NCI-H510A (cell line): ENCODE results near the gene IFITM1.
"Not testable (repeated sequence)": the region's sequence is repeated elsewhere in the genome, so short reads cannot be mapped to it uniquely, and the experiment has no call there.

ENCODE experiments used
- DNase-seq: peaks from one replicate; lab custom pipeline; 2025; lab: John Stamatoyannopoulos, UW

The IFITM1 gene

DNA sequence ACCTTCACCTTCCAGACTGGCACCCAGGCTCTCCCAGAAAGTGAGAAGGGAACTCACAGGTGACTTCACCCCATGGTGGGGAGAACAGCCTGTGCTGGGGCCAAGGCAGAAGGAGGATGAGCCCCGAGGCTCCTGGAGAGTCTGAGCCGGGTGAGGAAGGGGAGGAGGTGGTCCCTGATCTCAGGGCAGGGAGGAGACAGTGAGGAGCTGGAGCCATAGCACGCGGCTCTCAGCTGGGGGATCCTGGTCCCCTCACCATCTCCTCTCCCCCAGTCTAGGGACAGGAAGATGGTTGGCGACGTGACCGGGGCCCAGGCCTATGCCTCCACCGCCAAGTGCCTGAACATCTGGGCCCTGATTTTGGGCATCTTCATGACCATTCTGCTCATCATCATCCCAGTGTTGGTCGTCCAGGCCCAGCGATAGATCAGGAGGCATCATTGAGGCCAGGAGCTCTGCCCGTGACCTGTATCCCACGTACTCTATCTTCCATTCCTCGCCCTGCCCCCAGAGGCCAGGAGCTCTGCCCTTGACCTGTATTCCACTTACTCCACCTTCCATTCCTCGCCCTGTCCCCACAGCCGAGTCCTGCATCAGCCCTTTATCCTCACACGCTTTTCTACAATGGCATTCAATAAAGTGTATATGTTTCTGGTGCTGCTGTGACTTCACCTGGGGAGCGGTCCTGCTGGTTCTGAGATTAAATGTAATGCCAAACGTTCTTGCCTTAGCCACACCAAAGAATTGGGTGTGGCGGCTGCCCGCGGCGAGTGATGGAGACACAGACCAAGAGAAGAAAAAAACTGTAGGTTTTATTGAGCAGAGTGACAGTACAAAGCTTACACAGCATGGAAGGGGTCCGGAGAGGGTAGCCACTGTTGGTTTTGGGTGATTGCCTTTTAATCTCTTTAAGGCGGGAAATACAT is 4.8 kb upstream of the IFITM1 start:
- not testable (repeated sequence) for DNase-seq

DNA sequence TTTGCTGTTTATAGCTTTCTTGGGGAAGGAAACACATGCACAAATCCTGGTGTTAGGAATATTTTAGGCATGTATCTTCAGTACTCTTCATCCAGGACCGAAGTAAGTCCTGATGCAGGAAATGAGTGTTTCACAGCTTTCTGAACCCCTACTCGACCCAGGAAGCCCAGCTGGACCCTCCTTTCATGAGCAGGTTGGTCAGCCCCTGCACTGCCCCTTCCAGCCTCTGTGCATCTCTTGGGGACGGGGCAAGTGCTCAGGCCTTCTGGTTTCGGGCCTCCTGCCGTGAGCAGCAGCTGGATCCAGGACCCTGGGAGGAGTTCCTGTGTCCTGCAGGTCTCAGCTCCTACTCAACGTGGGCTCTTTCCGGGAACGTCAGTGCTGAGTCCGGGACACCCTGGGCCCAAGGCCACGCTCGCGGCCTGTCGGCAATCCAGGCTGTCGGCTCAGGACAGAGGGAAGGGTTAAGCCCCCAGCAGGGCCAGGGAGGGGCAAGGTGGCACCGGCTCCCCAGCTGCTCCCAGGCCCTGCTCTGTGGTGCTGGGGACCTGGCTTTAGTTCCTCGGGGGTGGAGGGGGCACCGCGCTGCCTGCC is 3.8 kb upstream of the IFITM1 start:
- DNase-seq = not testable (repeated sequence)

DNA sequence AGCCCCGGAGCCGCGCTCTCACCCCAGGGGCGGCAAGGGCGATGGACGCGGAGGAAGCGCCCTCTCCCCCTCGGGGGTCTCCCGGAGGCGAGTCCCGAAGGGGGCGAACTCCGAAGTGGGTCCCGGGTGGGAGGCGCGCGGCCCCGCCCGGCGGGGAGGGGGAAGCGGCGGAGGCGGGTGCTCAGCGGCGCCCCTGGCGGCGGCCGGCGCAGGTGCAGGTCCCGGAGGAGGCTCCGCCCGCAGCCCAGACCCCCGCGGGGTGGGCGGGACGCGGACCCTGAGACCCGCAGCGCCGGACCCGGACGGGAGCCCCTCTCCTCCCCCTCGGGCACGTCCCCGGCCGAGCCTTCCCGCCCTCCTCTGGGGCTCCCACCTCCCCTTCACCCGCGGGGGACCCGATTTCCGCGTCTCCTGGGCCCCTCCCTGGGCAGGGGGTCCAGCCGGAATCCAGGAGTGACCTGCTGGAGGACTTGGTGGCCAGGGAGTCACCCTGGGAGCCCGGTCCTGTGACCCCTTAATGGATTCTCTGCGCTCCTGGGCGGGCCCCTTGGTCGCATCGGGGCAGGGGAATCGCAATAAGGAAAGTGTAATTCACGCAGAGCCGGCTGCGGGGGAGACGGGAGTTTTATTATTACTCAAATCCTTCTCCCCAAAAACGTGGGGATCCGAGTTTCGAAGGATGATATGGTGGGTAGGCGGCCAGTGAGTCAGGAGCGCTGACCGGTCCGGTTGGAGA is 2.7 kb upstream of the IFITM1 start:
- DNase-seq = not testable (repeated sequence)

DNA sequence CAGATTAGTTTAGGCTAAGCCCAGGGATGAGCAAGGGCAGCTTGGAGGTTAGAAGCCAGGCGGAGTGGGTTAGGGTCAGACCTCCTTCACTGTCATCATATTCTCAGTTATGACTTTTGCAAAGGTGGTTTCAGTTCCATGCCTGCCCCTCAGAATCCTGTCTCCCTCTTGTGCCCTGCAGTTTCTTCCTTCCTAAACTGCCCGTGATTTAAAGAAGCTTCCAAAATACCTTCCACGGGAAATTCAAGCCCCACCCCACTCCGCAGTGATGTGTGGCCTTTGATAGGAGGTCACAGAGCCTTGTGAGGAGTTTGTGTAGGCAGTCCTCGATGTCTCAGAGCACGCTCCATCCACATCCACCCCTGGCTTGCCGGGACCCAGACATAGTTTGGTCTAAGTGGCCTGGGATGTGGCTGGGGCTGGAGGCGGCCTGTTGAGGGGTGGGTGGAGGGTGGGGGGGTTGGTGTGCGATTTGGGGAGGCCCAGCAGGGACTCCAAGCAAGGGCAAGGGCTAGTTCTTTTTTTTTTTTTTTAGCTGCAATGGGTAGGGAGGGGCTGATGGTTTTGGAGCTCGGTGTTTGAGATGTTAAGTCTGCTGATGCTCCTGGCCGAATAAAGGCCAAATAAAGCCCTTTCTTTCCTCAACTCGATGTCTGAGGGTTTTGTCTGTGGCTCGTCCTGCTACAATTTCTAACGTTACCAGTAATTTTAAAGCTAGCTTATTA is 1.6 kb upstream of the IFITM1 start:
- no peak for DNase-seq

DNA sequence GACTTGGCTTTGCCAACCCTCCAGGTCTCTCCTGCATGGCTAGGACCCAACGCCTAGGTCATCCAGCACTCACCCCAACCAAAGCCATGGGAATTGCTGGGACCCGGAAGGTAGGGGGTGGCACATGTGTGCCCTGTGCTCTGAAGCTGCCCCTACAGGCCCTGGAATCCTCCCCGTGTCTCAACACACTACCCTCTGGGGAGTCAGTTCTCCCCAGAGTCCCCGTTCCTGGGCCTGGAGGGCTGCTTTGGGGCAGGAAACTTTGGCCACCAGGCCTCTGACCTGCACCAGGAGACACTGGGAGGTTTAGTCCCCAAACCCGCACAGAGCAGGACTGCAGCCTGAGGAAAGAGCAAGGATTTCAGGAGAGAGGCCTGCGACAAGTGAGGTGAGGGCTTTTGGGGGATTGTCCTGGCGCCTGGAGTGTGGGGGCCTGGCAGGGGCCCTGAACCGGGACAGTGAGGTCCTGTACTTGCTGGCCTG is 495 bp upstream of the IFITM1 start:
- no peak for DNase-seq

DNA sequence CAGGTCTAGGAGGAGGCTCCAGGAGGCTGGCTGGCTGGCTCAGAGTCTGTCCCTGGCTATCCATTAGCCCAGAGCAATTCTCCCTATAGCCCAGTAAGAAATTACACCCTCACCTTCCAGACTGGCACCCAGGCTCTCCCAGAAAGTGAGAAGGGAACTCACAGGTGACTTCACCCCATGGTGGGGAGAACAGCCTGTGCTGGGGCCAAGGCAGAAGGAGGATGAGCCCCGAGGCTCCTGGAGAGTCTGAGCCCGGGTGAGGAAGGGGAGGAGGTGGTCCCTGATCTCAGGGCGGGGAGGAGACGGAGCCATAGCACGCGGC is 675 bp downstream of the IFITM1 start:
- DNase-seq = not testable (repeated sequence)

DNA sequence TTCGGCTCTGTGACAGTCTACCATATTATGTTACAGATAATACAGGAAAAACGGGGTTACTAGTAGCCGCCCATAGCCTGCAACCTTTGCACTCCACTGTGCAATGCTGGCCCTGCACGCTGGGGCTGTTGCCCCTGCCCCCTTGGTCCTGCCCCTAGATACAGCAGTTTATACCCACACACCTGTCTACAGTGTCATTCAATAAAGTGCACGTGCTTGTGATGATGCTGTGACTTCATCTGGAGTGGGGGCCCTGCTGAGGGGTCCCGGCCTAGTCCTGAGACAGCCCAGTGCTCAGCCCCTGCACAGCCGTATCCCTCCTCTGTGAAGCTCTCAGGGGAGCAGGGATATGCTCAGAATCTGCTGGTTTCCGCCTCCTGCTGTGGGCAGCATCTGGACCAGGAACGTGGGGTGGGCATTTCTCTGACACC is 1.2 kb downstream of the IFITM1 start:
- no peak for DNase-seq

DNA sequence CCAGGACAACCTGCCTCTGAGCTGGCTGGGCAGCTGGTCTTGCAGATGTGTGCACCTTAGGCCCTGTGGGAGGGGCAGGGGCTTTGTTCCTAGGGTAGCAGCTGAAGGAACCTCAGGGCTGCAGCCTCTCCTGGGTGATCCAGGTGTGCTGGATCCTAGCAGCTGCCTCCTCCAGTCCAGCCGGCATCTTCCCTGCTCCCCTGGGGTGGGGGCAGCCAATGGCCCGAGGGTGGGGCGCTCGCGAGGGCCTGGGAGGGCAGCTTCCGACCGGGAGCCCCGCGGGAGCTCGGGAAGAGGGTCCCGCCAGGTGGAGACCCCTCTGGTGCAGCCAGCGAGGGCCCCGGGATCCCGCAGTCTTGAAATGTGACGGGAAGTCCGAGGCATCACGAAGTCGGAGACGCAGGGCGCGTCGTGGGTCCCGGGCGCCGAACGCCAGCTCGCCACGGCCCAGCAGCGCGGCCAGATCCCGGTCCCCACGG is 1.7 kb downstream of the IFITM1 start:
- no peak for DNase-seq

DNA sequence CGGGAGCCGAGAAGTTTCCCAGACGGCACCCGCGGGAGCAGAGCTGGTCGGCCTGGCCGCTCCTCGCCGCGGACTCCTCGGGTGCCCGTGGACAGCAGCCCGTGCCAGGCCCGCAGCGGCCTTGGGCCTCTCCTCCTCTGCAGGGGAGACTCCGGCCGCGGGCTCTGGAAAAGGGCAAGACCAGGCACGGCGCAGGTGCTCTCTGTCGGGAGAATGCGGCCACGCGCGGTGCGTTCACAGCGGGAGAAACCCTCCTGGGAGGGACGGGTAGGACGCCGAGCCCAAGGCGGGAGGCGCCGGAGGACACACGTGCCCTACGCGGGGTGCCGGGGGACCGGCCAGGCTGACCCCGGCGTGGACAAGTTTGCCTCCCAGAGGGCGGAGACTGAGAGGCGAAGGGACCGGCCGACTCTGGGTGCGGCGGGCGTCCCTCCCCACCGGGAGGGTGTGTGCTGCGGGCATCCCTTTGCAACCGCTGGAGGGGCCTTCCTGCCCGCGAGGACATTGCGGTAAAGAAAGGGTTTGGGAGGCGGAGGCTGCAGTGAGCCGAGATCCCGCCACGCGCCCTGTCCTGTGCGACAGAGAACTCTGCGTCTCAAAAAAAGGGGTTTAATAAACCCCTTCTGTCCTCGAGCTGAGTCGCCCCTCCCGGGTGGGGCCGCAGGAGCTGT is 2.3 kb downstream of the IFITM1 start:
- DNase-seq = no peak

DNA sequence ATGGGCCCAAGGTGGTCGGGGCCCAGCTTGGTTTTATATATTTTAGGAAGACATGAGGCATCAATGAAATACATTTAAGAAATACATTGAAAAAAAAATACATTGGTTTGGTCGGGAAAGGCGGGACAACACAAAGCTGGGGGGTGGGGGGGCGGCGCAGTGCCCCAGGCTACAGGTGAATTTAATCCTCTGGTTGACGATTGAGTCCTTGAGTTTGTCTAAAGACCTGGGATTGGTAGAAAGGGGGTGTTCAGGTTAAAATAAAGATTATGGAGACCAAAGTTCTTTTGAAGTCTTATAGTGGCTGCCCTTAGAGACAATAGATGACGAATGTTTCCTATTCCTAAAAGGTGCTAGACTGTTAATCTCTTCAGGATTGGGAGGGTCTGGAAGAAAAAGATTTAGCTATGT is 3.1 kb downstream of the IFITM1 start:
- DNase-seq = no peak

DNA sequence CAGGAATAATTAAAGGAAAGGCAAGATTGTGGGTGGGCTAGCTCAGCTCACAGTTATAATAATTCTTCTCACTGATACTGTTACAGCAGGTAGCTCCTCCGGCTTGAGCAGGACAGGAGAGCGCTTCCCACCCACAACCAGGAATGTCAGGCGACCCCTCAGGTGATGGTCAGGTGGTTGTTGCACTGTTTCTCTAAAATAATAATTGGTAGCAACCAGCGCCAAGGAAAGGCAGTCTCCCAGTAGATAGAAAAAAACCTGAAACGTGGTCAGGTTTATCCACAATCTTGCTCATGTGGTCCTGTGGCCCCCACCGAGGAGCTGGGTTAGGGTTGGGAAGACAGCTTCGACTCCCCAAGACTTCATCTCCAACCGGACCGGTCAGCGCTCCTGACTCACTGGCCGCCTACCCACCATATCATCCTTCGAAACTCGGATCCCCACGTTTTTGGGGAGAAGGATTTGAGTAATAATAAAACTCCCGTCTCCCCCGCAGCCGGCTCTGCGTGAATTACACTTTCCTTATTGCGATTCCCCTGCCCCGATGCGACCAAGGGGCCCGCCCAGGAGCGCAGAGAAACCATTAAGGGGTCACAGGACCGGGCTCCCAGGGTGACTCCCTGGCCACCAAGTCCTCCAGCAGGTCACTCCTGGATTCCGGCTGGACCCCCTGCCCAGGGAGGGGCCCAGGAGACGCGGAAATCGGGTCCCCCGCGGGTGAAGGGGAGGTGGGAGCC is 4.0 kb downstream of the IFITM1 start:
- not testable (repeated sequence) for DNase-seq

DNA sequence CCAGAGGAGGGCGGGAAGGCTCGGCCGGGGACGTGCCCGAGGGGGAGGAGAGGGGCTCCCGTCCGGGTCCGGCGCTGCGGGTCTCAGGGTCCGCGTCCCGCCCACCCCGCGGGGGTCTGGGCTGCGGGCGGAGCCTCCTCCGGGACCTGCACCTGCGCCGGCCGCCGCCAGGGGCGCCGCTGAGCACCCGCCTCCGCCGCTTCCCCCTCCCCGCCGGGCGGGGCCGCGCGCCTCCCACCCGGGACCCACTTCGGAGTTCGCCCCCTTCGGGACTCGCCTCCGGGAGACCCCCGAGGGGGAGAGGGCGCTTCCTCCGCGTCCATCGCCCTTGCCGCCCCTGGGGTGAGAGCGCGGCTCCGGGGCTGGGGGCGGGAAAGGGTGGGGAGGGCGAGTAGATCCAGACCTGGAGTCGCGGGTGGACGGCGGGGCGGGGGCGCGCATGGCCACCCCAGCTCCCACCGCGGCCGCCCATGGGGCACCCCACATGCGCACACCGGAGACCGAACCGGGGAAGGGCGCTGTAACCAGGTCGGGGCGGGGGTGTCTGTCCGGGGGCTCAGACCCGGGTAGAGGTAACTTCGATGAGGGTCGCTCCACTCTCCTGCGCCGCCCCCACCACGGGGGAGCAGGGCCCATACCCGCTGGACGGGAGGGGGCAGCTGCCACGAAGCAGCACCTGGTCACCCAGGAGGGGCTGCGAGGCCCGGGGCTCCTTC is 4.7 kb downstream of the IFITM1 start:
- DNase-seq = not testable (repeated sequence)

DNA sequence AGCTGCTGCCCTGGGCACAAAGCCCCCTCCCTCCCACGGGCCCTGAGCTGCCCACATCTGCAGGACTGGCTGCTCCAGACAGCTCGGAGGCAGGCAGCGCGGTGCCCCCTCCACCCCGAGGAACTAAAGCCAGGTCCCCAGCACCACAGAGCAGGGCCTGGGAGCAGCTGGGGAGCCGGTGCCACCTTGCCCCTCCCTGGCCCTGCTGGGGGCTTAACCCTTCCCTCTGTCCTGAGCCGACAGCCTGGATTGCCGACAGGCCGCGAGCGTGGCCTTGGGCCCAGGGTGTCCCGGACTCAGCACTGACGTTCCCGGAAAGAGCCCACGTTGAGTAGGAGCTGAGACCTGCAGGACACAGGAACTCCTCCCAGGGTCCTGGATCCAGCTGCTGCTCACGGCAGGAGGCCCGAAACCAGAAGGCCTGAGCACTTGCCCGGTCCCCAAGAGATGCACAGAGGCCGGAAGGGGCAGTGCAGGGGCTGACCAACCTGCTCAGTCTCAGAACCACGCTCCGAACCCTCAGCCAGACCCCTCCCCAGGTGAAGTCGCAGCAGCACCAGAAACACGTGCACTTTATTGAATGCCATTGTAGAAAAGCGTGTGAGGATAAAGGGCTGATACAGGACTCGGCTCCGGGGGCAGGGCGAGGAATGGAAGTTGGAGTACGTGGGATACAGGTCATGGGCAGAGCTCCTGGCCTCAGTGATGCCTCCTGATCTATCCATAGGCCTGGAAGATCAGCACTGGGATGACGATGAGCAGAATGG is 5.5 kb downstream of the IFITM1 start:
- DNase-seq = not testable (repeated sequence)

DNA sequence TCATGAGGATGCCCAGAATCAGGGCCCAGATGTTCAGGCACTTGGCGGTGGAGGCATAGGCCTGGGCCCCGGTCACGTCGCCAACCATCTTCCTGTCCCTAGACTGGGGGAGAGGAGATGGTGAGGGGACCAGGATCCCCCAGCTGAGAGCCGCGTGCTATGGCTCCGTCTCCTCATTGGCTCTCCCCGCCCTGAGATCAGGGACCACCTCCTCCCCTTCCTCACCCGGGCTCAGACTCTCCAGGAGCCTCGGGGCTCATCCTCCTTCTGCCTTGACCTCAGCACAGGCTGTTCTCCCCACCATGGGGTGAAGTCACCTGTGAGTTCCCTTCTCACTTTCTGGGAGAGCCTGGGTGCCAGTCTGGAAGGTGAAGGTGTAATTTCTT is 6.0 kb downstream of the IFITM1 start:
- not testable (repeated sequence) for DNase-seq

DNA sequence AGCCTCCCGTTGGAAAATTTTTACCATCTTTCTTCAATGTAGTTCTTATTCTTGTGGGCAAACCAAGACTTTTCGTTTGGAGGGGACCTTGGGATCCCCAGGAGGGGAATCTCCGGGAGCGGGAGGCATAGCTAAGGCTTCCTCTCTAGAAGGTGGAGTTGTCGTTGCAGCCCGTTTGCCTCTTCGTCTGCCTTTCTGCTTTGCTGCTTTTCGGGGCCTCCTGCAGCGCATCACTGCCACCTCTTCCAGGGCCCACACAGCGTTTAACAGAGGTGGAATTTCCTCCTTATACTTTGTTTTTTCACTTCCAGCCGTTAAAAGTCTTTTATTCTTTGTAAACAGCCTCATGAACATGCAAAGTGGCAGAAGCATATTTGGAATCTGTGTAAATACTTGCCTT is 10.3 kb downstream of the IFITM1 start:
- no peak for DNase-seq

DNA sequence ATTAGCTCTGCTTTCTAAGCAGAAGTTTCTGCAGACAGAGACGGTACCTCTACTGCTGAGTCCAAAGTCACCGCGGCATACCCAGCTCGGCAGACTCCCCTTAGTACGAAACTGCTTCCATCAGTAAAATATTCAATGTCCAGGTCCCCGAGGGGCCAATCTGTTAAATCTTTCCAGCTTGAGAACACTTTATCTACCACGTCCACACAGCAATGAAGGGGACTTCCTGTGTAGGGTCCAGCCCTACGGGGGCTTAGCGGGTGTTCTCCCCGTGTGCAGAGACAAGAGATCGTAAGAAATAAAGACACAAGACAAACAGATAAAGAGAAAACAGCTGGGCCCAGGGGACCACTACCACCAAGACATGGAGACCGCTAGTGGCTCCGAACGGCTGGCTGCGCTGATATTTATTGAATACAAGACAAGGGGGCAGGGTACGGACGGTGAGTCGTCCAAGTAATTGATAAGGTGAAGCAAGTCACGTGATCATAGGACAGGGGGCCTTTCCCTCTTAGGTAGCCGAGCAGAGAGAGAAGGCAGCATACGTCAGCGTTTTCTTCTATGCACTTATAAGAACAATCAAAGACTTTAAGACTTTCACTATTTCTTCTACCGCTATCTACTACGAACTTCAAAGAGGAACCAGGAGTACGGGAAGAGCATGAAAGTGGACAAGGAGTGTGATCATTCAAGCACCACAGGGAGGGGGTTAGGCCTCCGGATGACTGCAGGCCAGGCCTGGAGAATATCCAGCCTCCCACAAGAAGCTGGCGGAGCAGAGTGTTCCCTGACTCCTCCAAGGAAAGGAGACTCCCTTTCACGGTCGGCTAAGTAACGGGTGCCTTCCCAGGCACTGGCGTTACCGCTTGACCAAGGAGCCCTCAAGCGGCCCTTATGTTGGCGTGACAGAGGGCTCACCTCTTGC is 11.0 kb downstream of the IFITM1 start:
- not testable (repeated sequence) for DNase-seq

DNA sequence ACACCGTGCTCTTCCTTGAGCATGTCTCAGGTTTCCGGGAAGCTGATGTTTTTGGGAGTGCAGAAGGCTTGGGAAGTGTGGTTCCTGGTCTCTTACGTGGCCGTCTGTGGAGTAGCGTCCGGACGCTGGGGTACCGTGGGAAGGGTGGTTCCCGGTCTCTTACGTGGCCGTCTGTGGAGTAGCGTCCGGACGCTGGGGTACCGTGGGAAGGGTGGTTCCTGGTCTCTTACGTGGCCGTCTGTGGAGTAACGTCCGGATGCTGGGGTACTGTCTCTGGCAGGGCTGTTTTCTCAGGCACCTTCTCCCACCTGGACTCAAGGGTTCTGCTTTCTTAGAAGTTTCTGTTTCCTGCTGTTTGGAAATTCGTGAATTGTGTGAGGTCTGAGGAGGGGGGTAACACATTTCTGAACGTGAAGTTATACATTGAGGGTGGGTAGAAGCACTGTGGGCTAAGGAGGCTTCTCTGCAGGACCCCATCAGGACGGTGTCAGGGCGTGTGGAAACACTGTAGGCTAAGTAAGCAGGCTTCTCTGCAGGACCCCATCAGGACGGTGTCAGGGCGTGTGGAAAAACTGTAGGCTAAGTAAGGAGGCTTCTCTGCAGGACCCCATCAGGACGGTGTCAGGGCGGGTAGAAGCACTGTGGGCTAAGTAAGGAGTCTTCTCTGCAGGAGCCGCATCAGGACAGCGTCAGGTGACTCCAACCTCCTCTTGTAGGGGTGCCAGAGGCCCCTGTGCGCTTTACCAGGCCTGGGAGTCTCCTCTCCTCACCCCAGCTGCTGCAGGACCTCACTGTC is 12.2 kb downstream of the IFITM1 start:
- no peak for DNase-seq

DNA sequence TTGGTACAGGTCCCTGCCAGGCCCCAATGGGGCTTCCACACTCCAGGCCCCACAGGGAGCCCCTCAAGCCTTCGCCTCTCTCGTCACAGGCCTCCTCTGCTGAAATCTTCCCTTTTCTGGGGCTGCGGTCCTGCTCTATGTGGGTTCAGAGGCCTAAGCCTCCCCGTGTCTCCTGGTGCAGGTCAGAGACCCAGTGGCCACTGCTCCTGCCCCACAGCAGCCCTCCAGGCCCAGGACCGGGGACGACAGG is 12.7 kb downstream of the IFITM1 start:
- no peak for DNase-seq
